Measurements from ENCODE around the gene C22orf42. TPM values are rescaled to one million over a fixed set of nuclear protein-coding genes. Genes with fewer than 3 reads are reported as not detected.

Gene C22orf42, protein sequence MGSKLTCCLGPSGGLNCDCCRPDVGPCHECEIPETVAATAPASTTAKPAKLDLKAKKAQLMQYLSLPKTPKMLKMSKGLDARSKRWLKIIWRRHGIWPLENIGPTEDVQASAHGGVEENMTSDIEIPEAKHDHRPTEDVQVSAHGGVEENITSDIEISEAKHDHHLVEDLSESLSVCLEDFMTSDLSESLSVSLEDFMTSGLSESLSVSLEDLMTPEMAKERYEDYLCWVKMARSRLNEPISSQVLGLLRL
- total RNA-seq (not detected), total RNA-seq (0 to 0.20 (median 0) reads per million in 172 experiments)
- not detected for polyA plus RNA-seq (2013, experiment 1 of 2)
- polyA plus RNA-seq (2013, experiment 2 of 2): not detected

DNA sequence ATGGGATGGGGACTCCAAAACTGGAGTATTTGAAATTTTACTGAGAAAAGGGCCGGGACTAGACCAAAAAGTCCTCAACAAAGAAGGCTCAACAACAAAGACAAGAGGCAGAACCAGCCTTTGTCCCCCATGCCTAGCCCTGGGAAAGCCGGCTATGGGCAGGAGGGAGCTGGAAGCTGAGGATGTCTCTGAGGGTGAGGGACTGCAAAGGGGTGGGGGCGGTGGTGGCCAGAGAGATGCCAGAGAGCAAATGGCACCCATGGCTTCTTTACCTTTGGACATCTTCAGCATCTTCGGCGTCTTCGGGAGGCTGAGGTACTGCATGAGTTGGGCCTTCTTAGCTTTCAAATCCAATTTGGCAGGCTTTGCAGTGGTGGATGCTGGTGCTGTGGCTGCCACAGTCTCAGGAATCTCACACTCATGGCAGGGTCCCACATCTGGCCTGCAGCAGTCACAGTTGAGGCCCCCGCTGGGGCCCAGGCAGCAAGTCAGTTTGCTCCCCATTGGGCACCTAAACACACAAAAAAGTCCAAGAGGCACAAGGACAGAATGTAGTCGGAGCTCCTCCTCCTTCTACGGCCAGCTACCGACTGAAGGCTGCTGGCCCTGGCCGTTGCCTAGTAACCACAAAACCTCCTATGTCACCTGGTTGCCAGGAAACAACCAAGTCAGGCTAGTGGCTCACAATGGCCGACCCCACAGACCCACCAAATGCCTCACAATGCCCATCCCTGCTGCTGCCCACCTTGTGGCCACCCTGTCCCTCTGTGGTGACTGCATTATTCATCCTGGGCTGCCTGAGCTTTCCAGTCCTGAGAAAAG, at the start of gene C22orf42:
Gene C22orf42, minus strand, starts transcription at position 592 of the 822 bp plus-strand sequence. Its CDS starts 88 bp downstream, at position 504.
- no peak within 1 kb of the TSS for H3K4me3 Mint-ChIP-seq
- H3K27ac Mint-ChIP-seq: no peak within 1 kb of the TSS
- ATAC-seq (ENCODE audit: poor library complexity) (no peak), DNase-seq (no peak)
- TF ChIP-seq, protein P1, sequence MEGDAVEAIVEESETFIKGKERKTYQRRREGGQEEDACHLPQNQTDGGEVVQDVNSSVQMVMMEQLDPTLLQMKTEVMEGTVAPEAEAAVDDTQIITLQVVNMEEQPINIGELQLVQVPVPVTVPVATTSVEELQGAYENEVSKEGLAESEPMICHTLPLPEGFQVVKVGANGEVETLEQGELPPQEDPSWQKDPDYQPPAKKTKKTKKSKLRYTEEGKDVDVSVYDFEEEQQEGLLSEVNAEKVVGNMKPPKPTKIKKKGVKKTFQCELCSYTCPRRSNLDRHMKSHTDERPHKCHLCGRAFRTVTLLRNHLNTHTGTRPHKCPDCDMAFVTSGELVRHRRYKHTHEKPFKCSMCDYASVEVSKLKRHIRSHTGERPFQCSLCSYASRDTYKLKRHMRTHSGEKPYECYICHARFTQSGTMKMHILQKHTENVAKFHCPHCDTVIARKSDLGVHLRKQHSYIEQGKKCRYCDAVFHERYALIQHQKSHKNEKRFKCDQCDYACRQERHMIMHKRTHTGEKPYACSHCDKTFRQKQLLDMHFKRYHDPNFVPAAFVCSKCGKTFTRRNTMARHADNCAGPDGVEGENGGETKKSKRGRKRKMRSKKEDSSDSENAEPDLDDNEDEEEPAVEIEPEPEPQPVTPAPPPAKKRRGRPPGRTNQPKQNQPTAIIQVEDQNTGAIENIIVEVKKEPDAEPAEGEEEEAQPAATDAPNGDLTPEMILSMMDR (IDR thresholded peaks at IDR 0.05): no peak
- Histone ChIP-seq H3K4me3 (ENCODE audit: low read length) (no peak within 1 kb of the TSS), H3K36me3 (ENCODE audit: insufficient read depth, low read length) (no peaks in the 10 kb centered on the region), H3K27ac (ENCODE audit: low read depth in 1 of 2, low read length in 2 of 2) (no peak within 1 kb of the TSS), H3K4me1 (ENCODE audit: insufficient read depth, low read length) (no peaks in the 10 kb centered on the region), H3K9me3 (ENCODE audit: control insufficient read depth in 1 of 2, insufficient read depth in 1 of 2, low read length in 2 of 2) (peaks cover 0 to 5% of the 10 kb centered on the region in 2 experiments), H3K27me3 (ENCODE audit: control insufficient read depth in 1 of 2, insufficient read depth in 2 of 2, low read length in 2 of 2) (peaks cover 0 to 5% of the 10 kb centered on the region in 2 experiments)
- H3K9me3 Mint-ChIP-seq: no peaks in the 10 kb centered on the region
- CTCF ChIA-PET: no interaction called here
- H3K36me3 Mint-ChIP-seq (ENCODE audit: low read depth): no peaks in the 10 kb centered on the region
- POLR2A ChIA-PET: no interaction called here
- no peaks in the 10 kb centered on the region for H3K4me1 Mint-ChIP-seq (ENCODE audit: low read depth)
- peaks cover 5% of the 10 kb centered on the region for H3K27me3 Mint-ChIP-seq
- intact Hi-C loops (cut with DNase I, micrococcal nuclease): loop anchor here in 1 of 2 experiments (5.0 kb wide), 1 partner anchor 52 kb away; no protein-coding TSS in a partner anchor

DNA sequence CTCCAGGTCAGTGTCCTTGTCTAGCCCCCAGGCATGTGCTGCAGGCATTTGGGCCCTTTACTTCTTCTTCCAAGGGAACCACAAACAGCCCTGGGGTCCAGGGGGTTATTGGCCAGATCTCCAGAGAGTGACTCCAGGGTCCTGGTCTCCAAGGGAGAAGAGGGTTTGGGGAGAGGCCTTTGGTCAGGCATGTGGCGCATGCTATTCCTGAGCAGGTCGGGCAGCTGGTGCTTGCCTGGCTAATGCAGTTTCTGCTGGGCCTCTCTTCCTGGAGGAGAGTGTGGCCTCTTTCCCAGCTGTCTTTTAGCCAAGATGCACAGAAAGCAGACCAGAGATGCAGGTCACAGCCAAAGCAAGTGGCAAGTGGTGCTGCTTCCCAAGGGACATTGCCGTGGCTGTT, 49.6 kb upstream of the C22orf42 start:
- ChIA-PET POLR2A (no interaction called here), CTCF (no interaction called here)
- intact Hi-C loops (cut with DNase I, micrococcal nuclease): loop anchor here in 1 of 2 experiments (5.0 kb wide), 2 partner anchors 231 to 546 kb away; partner anchors contain the start of gene PISD
- Histone ChIP-seq H3K4me1 (ENCODE audit: insufficient read depth, low read length) (peaks cover 30% of the 10 kb centered on the region), H3K27ac (ENCODE audit: low read depth in 1 of 2, low read length in 2 of 2) (no peak overlapping the region), H3K36me3 (ENCODE audit: insufficient read depth, low read length) (no peaks in the 10 kb centered on the region), H3K27me3 (ENCODE audit: control insufficient read depth in 1 of 2, insufficient read depth in 2 of 2, low read length in 2 of 2) (peaks cover 4 to 9% of the 10 kb centered on the region in 2 experiments), H3K4me3 (ENCODE audit: low read length) (no peak overlapping the region), H3K9me3 (ENCODE audit: control insufficient read depth in 1 of 2, insufficient read depth in 1 of 2, low read length in 2 of 2) (peaks cover 0 to 4% of the 10 kb centered on the region in 2 experiments)
- ATAC-seq (ENCODE audit: poor library complexity) (no peak), DNase-seq (no peak)
- H3K36me3 Mint-ChIP-seq (ENCODE audit: low read depth): no peaks in the 10 kb centered on the region
- no peak overlapping the region for H3K4me3 Mint-ChIP-seq
- TF ChIP-seq, protein P1 (IDR thresholded peaks at IDR 0.05): no peak
- H3K9me3 Mint-ChIP-seq: no peaks in the 10 kb centered on the region
- H3K27me3 Mint-ChIP-seq: peaks cover 34% of the 10 kb centered on the region
- peaks cover 21% of the 10 kb centered on the region for H3K4me1 Mint-ChIP-seq (ENCODE audit: low read depth)
- H3K27ac Mint-ChIP-seq: no peak overlapping the region

DNA sequence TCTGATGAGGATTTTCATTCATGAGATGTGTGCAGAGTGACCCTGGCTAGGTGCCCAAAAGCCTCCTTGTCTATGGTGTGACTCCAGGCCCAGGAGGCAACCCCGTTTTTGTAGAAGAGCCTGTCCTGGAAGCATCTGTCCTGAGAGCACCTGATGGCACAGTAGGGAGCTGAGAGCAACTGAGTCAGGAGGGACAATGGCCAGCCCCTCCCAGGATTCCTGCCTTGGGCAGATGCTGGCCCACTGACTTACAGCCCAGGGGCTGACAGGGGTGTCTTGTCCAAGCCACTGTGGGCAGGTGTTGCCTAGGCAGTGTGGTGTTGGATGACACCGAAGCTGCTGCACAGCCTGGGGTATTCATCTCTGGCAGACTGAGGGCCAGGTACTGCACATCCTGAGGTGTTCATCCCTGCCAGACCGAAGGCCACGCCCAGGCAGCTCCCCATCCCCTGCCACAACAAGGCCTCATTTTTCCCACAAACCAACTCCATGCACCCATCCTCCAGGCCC, 48.9 kb upstream of the C22orf42 start:
- no peaks in the 10 kb centered on the region for H3K36me3 Mint-ChIP-seq (ENCODE audit: low read depth)
- H3K9me3 Mint-ChIP-seq: no peaks in the 10 kb centered on the region
- Histone ChIP-seq H3K36me3 (ENCODE audit: insufficient read depth, low read length) (no peaks in the 10 kb centered on the region), H3K9me3 (ENCODE audit: control insufficient read depth in 1 of 2, insufficient read depth in 1 of 2, low read length in 2 of 2) (peaks cover 0 to 7% of the 10 kb centered on the region in 2 experiments), H3K4me1 (ENCODE audit: insufficient read depth, low read length) (peaks cover 36% of the 10 kb centered on the region), H3K27ac (ENCODE audit: low read depth in 1 of 2, low read length in 2 of 2) (no peak overlapping the region), H3K4me3 (ENCODE audit: low read length) (no peak overlapping the region), H3K27me3 (ENCODE audit: control insufficient read depth in 1 of 2, insufficient read depth in 2 of 2, low read length in 2 of 2) (peaks cover 9 to 11% of the 10 kb centered on the region in 2 experiments)
- CTCF ChIA-PET: no interaction called here
- no peak overlapping the region for H3K4me3 Mint-ChIP-seq
- TF ChIP-seq, protein P1 (IDR thresholded peaks at IDR 0.05): no peak
- H3K27ac Mint-ChIP-seq: no peak overlapping the region
- intact Hi-C loops (cut with DNase I, micrococcal nuclease): loop anchor here (2.0 to 5.0 kb wide), 3 partner anchors 105 to 546 kb away; partner anchors contain the start of gene PISD (in 1 of the 2)
- no peak for ATAC-seq (ENCODE audit: poor library complexity)
- DNase-seq: no peak
- peaks cover 39% of the 10 kb centered on the region for H3K27me3 Mint-ChIP-seq
- H3K4me1 Mint-ChIP-seq (ENCODE audit: low read depth): peaks cover 28% of the 10 kb centered on the region
- POLR2A ChIA-PET: no interaction called here

Measured in CD4-positive, alpha-beta T cell (primary cell).